Testis (tissue), 2 donors: ENCODE results near the gene CLCF1.

ENCODE experiments used
- POLR2A ChIP-seq: fragments of 450-650 bp; IDR thresholded peaks from one replicate; pipeline ENCODE4 v1.6.1; 2017; ENCODE audit warnings: antibody characterized with exemption, mild to moderate bottlenecking, moderate library complexity
- TF ChIP-seq, protein P1 (sequence below), 3 experiments: fragments of 450-650 bp in 2 of 3; fragments of 200-600 bp in 1 of 3; sonication (generic) in 1 of 3; IDR thresholded peaks; one replicate each; pipeline ENCODE4 v1.5.1; 2016 to 2019; ENCODE audit warnings: antibody characterized with exemption in 3 of 3, mild to moderate bottlenecking in 2 of 3, moderate library complexity in 1 of 3

DNA sequence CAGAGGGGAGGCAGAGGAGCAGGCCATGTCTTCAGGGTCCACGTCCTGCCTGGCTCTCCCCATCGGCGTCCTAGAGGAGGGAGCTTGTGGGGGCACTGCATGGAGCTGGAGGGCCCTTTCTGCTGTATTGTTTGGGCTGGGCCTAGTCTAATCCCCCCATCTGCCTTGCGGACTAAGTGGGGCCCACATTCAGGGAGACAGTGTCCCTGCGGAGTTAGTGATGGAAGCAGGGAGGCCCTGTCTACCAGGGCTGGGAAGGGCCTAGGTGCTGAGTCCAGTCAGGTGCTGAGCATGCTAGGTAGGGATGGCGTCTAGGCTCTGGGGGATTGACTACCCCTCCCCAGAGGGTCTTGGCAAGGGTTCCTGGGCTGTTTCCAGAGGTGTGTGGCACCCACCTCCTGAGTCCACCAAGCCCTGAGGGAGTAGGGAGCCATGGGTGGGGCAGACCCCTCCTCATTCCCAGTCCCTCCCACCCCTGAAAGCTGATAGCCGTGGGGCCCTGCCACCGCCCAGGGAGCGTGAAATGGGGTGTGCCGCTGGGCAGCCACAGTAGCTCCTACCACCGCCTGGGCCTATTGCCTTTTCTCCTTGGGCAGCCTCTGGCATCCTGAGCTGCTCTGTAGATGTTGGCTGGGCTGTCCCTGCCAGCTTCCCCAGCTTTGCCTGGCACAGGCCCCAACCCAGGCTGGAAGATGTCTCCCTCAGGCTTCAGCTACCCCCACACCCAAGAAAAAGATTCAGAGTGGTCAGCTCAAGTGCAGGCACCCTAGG lies 18.2 kb downstream of the CLCF1 start:
- TF ChIP-seq POLR2A, result no peak
- TF ChIP-seq, protein P1, sequence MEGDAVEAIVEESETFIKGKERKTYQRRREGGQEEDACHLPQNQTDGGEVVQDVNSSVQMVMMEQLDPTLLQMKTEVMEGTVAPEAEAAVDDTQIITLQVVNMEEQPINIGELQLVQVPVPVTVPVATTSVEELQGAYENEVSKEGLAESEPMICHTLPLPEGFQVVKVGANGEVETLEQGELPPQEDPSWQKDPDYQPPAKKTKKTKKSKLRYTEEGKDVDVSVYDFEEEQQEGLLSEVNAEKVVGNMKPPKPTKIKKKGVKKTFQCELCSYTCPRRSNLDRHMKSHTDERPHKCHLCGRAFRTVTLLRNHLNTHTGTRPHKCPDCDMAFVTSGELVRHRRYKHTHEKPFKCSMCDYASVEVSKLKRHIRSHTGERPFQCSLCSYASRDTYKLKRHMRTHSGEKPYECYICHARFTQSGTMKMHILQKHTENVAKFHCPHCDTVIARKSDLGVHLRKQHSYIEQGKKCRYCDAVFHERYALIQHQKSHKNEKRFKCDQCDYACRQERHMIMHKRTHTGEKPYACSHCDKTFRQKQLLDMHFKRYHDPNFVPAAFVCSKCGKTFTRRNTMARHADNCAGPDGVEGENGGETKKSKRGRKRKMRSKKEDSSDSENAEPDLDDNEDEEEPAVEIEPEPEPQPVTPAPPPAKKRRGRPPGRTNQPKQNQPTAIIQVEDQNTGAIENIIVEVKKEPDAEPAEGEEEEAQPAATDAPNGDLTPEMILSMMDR (IDR thresholded peaks at IDR 0.05), result no peak
